Thoracic aorta (tissue), 2 donors: Measurements from ENCODE around the gene GFY. TPM values are rescaled to one million over a fixed set of nuclear protein-coding genes. Genes with fewer than 3 reads are reported as not detected.
A peak's percentile ranks its signal among the peaks of the same experiment; 100 is the strongest.
"Not testable (repeated sequence)": the region's sequence is repeated elsewhere in the genome, so short reads cannot be mapped to it uniquely, and the experiment has no call there.

Experiments used
- ATAC-seq: fragments of 150-250 bp; one replicate; pipeline ENCODE4 v1.8.0; 2017; ENCODE audit warnings: low read depth; ENCODE audit not compliant: insufficient number of reproducible peaks, low FRiP score
- DNase-seq: peaks from one replicate; pipeline ENCODE4 v3.0.0-alpha.2; 2020; ENCODE audit warnings: low spot score
- H3K27ac ChIP-seq, 2 donors: fragments of 200-600 bp; sonication (generic); 1 replicate in 1 of 2; 2 replicates in 1 of 2; pipeline ENCODE4 v1.5.1; 2016; ENCODE audit warnings: mild to moderate bottlenecking in 2 of 2, moderate library complexity in 2 of 2
- H3K27me3 ChIP-seq: fragments of 200-600 bp; sonication (generic); replicated peaks from 2 replicates; pipeline ENCODE4 v1.6.0; 2016; ENCODE audit warnings: mild to moderate bottlenecking; ENCODE audit not compliant: insufficient read depth
- H3K36me3 ChIP-seq: fragments of 200-600 bp; sonication (generic); one replicate; pipeline ENCODE4 v1.5.1; 2016
- H3K4me1 ChIP-seq, 2 donors: fragments of 200-600 bp; sonication (generic); 1 replicate in 1 of 2; 2 replicates in 1 of 2; pipeline versions ENCODE4 v1.5.1 to v1.6.0; 2016; ENCODE audit warnings: low read depth in 2 of 2, mild to moderate bottlenecking in 1 of 2; ENCODE audit not compliant: control insufficient read depth in 1 of 2
- H3K4me3 ChIP-seq: fragments of 200-600 bp; sonication (generic); 2 replicates; pipeline ENCODE4 v1.5.1; 2016; ENCODE audit warnings: mild to moderate bottlenecking
- H3K9me3 ChIP-seq: fragments of 200-600 bp; sonication (generic); 2 replicates; pipeline ENCODE4 v1.5.1; 2016
- CTCF ChIP-seq: fragments of 200-600 bp; sonication (generic); IDR thresholded peaks from one replicate; pipeline ENCODE4 v1.5.1; 2019; ENCODE audit warnings: antibody characterized with exemption
- total RNA-seq, 2 donors: library from RNA; depleted of rRNA; stranded (reverse); fragments of >200 nt; gene quantifications; one replicate each; pipeline versions ENCODE4 v1.1.0 to v1.2.3, GENCODE V29; 2016

The GFY gene
- total RNA-seq, 2 donors from 2014 or later: not detected

DNA sequence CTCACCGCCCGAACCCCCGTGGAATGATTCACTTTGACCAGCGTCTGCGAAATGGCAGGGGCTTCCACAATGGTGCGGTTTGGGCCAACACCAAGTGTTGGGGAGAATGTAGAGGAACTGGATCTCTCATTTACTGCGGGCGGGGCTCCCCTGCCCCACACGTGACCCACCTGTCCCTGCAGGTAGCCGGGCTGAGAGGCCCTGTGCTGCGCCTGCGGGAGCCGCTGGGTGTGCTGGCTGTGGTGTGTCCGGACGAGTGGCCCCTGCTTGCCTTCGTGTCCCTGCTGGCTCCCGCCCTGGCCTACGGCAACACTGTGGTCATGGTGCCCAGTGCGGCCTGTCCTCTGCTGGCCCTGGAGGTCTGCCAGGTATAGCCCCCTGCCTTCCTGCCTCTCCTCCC, 43.0 kb downstream of the GFY start:
- no peak for ATAC-seq
- H3K27ac ChIP-seq: peak overlapping the region in 1 of 2 donors; percentile 11

GRCh38 chr19:49468746-49469447, 43.7 kb downstream of the GFY start:
- Histone ChIP-seq H3K36me3 (no peaks in the 10 kb centered on the region), H3K4me3 (no peak overlapping the region), H3K27me3 (no peaks in the 10 kb centered on the region), H3K4me1 (peaks cover 4 to 7% of the 10 kb centered on the region in 2 donors), H3K9me3 (no peaks in the 10 kb centered on the region), H3K27ac (peak overlapping the region in 1 of 2 donors; percentile 11)
- TF ChIP-seq CTCF: no peak
- peak; percentile 31 for DNase-seq
- peak; percentile 24 for ATAC-seq

More for the DNA sequence above, 43.0 kb downstream of the GFY start:
- no peak overlapping the region for H3K4me3 ChIP-seq
- H3K27me3 ChIP-seq: no peaks in the 10 kb centered on the region
- H3K36me3 ChIP-seq: no peaks in the 10 kb centered on the region
- H3K4me1 ChIP-seq: no peaks in the 10 kb centered on the region
- no peak for DNase-seq
- no peak for TF ChIP-seq CTCF
- no peaks in the 10 kb centered on the region for H3K9me3 ChIP-seq

DNA sequence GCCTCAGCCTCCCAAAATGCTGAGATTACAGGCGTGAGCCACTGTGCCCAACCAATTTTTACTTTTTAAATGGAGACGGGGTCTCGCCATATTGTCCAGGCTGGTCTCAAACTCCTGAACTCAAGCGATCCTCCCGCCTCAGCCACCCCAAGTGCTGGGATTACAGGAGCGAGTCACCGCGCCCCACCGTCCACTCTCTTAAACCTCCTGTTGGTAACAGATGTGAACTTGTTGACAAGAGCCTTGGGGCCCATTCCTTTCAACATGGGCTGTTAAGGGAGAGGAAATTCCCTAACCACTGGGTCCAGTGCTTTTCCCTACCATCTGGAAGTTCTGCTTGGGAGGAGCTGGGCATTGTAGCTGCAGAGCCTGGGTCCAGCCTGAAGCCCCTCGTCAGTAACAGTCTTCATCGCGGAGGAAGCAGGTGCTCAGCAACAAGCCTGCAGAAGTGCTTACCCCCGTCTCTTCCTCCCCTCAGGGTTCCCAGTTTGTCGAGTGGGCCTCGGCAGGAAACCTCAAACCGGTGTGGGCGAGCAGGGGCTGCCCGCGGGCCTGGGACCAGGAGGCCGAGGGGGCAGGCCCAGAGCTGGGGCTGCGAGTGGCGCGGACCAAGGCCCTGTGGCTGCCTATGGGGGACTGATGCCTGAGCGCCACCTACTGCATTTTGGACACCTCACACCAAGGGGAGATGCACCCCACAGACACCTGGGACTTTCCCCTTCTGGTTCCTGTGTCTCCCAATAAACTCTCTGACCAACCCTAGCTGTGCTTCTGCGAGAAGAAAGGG, 44.8 kb downstream of the GFY start:
- Histone ChIP-seq H3K27me3 (no peaks in the 10 kb centered on the region), H3K36me3 (no peaks in the 10 kb centered on the region), H3K4me3 (no peak overlapping the region), H3K9me3 (no peaks in the 10 kb centered on the region), H3K27ac (no peak overlapping the region), H3K4me1 (peaks cover 4 to 14% of the 10 kb centered on the region in 2 donors)
- no peak for TF ChIP-seq CTCF
- ATAC-seq (no peak), DNase-seq (no peak)

DNA sequence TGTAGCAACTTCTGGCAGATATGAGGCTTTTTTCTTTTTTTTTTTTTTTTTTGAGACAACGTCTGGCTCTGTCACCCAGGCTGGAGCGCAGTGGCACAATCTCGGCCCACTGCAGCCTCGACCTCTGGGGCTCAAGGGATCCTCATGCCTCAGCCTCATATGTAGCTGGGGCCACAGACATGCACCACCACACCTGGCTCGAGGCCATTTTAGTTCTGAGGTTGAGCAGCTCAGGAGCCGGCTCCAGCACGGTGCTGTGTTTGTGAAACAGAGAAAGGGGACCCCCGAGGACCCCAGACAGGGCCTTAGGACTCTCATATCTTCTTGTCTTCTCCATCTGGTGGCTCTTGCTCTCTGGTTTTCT, 45.4 kb downstream of the GFY start:
- Histone ChIP-seq H3K9me3 (no peaks in the 10 kb centered on the region), H3K27ac (no peak overlapping the region), H3K4me3 (no peak overlapping the region), H3K4me1 (peaks cover 4 to 16% of the 10 kb centered on the region in 2 donors), H3K36me3 (no peaks in the 10 kb centered on the region), H3K27me3 (no peaks in the 10 kb centered on the region)
- TF ChIP-seq CTCF: no peak
- ATAC-seq: no peak
- DNase-seq: no peak

- Histone ChIP-seq H3K9me3 (no peaks in the 10 kb centered on the region), H3K4me3 (peak overlapping the region; percentile 92), H3K27ac (no peak overlapping the region), H3K36me3 (no peaks in the 10 kb centered on the region), H3K27me3 (no peaks in the 10 kb centered on the region), H3K4me1 (peaks cover 4 to 24% of the 10 kb centered on the region in 2 donors)
- no peak for TF ChIP-seq CTCF
- ATAC-seq (no peak), DNase-seq (no peak)
Observed at GRCh38 chr19:49472936-49473335, 47.7 kb downstream of the GFY start.

GRCh38 chr19:49473501-49473867, 48.3 kb downstream of the GFY start:
- not testable (repeated sequence) for H3K27me3 ChIP-seq, ATAC-seq, DNase-seq, H3K36me3 ChIP-seq, H3K9me3 ChIP-seq
- peak overlapping the region in 1 of 2 donors; percentile 71 for H3K27ac ChIP-seq
- peak overlapping the region; percentile 92 for H3K4me3 ChIP-seq
- H3K4me1 ChIP-seq: peaks cover 4 to 24% of the 10 kb centered on the region in 2 donors
